Stimulated activated CD4-positive, alpha-beta T cell treated with anti-CD3 and anti-CD28 coated beads, Interleukin-4, amount 100 ng/mL, for 24 hours (primary cell): Measurements from ENCODE around the gene LPGAT1.
"Not testable (repeated sequence)": the region's sequence is repeated elsewhere in the genome, so short reads cannot be mapped to it uniquely, and the experiment has no call there.

Experiments
- DNase-seq: peaks from one replicate; pipeline ENCODE4 v3.0.0-alpha.2; 2020

Gene LPGAT1

GRCh38 chr1:211830328-211831142 is at the start of gene LPGAT1:
Gene LPGAT1 (minus strand): TSS chr1:211830763. CDS start chr1:211829296, 1,467 bp downstream.
- DNase-seq: peak; percentile 70

- no peak for DNase-seq
These were observed 48.9 kb upstream of the LPGAT1 start for GRCh38 chr1:211879475-211879874.

- no peak for DNase-seq
These were observed 46.5 kb upstream of the LPGAT1 start for GRCh38 chr1:211876851-211877590.

GRCh38 chr1:211875541-211875940 is 45.0 kb upstream of the LPGAT1 start:
- DNase-seq: no peak

- no peak for DNase-seq
These were observed 44.2 kb upstream of the LPGAT1 start for GRCh38 chr1:211874521-211875347.

GRCh38 chr1:211873731-211874130 is 43.2 kb upstream of the LPGAT1 start:
- not testable (repeated sequence) for DNase-seq

- no peak for DNase-seq
These were observed 39.6 kb upstream of the LPGAT1 start for GRCh38 chr1:211870156-211870555.

- DNase-seq: no peak
These were observed 34.6 kb upstream of the LPGAT1 start for GRCh38 chr1:211865180-211865579.

- no peak for DNase-seq
These were observed 28.8 kb upstream of the LPGAT1 start for GRCh38 chr1:211859405-211859804.

- no peak for DNase-seq
These were observed 20.6 kb upstream of the LPGAT1 start for GRCh38 chr1:211851174-211851573.

GRCh38 chr1:211843507-211844298 is 13.1 kb upstream of the LPGAT1 start:
- no peak for DNase-seq

GRCh38 chr1:211843018-211843417 is 12.5 kb upstream of the LPGAT1 start:
- no peak for DNase-seq

- no peak for DNase-seq
These were observed 12.0 kb upstream of the LPGAT1 start for GRCh38 chr1:211842518-211842917.

GRCh38 chr1:211839106-211839505 is 8.5 kb upstream of the LPGAT1 start:
- no peak for DNase-seq

- DNase-seq: peak; percentile 11
These were observed 2.7 kb upstream of the LPGAT1 start for GRCh38 chr1:211833174-211833820.

- DNase-seq: no peak
These were observed 2.1 kb upstream of the LPGAT1 start for GRCh38 chr1:211832661-211833060.

GRCh38 chr1:211831558-211832323 is 1.2 kb upstream of the LPGAT1 start:
- no peak for DNase-seq

GRCh38 chr1:211830055-211830327 is 572 bp downstream of the LPGAT1 start:
- DNase-seq: peak; percentile 15

- DNase-seq: no peak
These were observed 1.1 kb downstream of the LPGAT1 start for GRCh38 chr1:211829343-211830054.

GRCh38 chr1:211828584-211829342 is 1.8 kb downstream of the LPGAT1 start:
- no peak for DNase-seq
